GM19239 (cell line): ENCODE measurements around the gene RBM19.

ENCODE experiments used
- DNase-seq: peaks from one replicate; pipeline ENCODE4 v3.0.0; 2011; ENCODE audit warnings: low spot score; ENCODE audit not compliant: insufficient read length
- FAIRE-seq: peaks from 2 replicates; lab custom pipeline; 2011; peaks lifted over from hg19 to GRCh38; lab: Jason Lieb, UNC

The RBM19 gene

GRCh38 chr12:113766879-113767878, 198.9 kb downstream of the RBM19 start:
- FAIRE-seq (no peak), DNase-seq (no peak)
